ENCODE measurements around the gene PHF20. TPM values are rescaled to one million over a fixed set of nuclear protein-coding genes. Genes with fewer than 3 reads are reported as not detected.

The PHF20 gene
- total RNA-seq, 1 donor from 2014 or later, result 53.0 TPM

GRCh38 chr20:35732644-35732982 lies 39.2 kb upstream of the PHF20 start:
- TF ChIP-seq CTCF (conservative IDR thresholded peaks at IDR 0.05), result no peak
- Mint-ChIP-seq H3K36me3 (ENCODE audit: low read depth) (peaks cover 16% of the 10 kb centered on the region), H3K27ac (ENCODE audit: unreplicated experiment) (no peak overlapping the region), H3K4me1 (peaks cover 19% of the 10 kb centered on the region), H3K9me3 (no peaks in the 10 kb centered on the region), H3K27me3 (ENCODE audit: low read depth) (peaks cover 3% of the 10 kb centered on the region), H3K4me3 (peak overlapping the region; percentile 36)
- no peak for DNase-seq (ENCODE audit: low read depth, low spot score)

- H3K4me1 Mint-ChIP-seq, result peaks cover 30% of the 10 kb centered on the region
- H3K27me3 Mint-ChIP-seq (ENCODE audit: low read depth), result peaks cover 6% of the 10 kb centered on the region
- no peak for TF ChIP-seq CTCF (conservative IDR thresholded peaks at IDR 0.05)
- peak overlapping the region; percentile 50 for H3K4me3 Mint-ChIP-seq
- no peaks in the 10 kb centered on the region for H3K9me3 Mint-ChIP-seq
- peaks cover 21% of the 10 kb centered on the region for H3K36me3 Mint-ChIP-seq (ENCODE audit: low read depth)
- no peak overlapping the region for H3K27ac Mint-ChIP-seq (ENCODE audit: unreplicated experiment)
- DNase-seq (ENCODE audit: low read depth, low spot score), result no peak
Measured at GRCh38 chr20:35734374-35734773, 37.4 kb upstream of the PHF20 start.

GRCh38 chr20:35734777-35735649 lies 36.8 kb upstream of the PHF20 start:
- peaks cover 36% of the 10 kb centered on the region for H3K4me1 Mint-ChIP-seq
- no peak for TF ChIP-seq CTCF (conservative IDR thresholded peaks at IDR 0.05)
- H3K27ac Mint-ChIP-seq (ENCODE audit: unreplicated experiment), result no peak overlapping the region
- H3K4me3 Mint-ChIP-seq, result peak overlapping the region; percentile 50
- H3K27me3 Mint-ChIP-seq (ENCODE audit: low read depth), result peaks cover 8% of the 10 kb centered on the region
- H3K36me3 Mint-ChIP-seq (ENCODE audit: low read depth), result peaks cover 23% of the 10 kb centered on the region
- no peak for DNase-seq (ENCODE audit: low read depth, low spot score)
- H3K9me3 Mint-ChIP-seq, result no peaks in the 10 kb centered on the region

- Mint-ChIP-seq H3K27ac (ENCODE audit: unreplicated experiment) (no peak overlapping the region), H3K4me3 (peak overlapping the region; percentile 39), H3K4me1 (peaks cover 44% of the 10 kb centered on the region), H3K27me3 (ENCODE audit: low read depth) (peaks cover 8% of the 10 kb centered on the region), H3K9me3 (no peaks in the 10 kb centered on the region), H3K36me3 (ENCODE audit: low read depth) (peaks cover 26% of the 10 kb centered on the region)
- DNase-seq (ENCODE audit: low read depth, low spot score), result no peak
- no peak for TF ChIP-seq CTCF (conservative IDR thresholded peaks at IDR 0.05)
Measured at GRCh38 chr20:35735826-35736470, 35.9 kb upstream of the PHF20 start.

GRCh38 chr20:35737865-35738333 lies 33.9 kb upstream of the PHF20 start:
- H3K36me3 Mint-ChIP-seq (ENCODE audit: low read depth), result peaks cover 35% of the 10 kb centered on the region
- no peak for TF ChIP-seq CTCF (conservative IDR thresholded peaks at IDR 0.05)
- H3K9me3 Mint-ChIP-seq, result no peaks in the 10 kb centered on the region
- H3K4me1 Mint-ChIP-seq, result peaks cover 53% of the 10 kb centered on the region
- DNase-seq (ENCODE audit: low read depth, low spot score), result no peak
- peak overlapping the region; percentile 37 for H3K27ac Mint-ChIP-seq (ENCODE audit: unreplicated experiment)
- peak overlapping the region; percentile 72 for H3K4me3 Mint-ChIP-seq
- peaks cover 17% of the 10 kb centered on the region for H3K27me3 Mint-ChIP-seq (ENCODE audit: low read depth)
